ENCODE results near the gene CLTB. TPM values are rescaled to one million over a fixed set of nuclear protein-coding genes. Genes with fewer than 3 reads are reported as not detected.

CLTB gene
- total and polyA plus RNA-seq, 2 of the 13 experiments (the other 11 are each of a cell fraction or from before 2014, with no cell fraction given) = 23.3 to 33.8 TPM

DNA sequence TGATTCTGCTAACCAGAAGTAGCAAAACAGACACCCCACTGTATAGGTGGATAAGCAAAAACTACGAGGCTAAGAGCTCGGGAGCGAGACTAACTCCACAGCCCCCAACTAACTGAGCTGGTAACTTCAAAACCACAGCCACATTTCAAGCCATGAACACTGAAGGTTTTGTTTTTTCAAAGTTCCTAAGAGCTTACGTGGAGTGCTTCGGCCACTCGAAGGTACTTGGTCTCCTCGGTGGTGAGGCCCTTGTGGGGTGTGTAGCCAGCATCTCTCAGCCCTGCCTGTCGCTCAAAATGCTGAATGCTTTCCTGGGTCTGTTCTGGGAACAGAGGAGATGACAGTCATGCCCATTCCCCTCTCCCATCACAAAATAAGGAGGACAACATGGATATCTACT, 65.9 kb downstream of the CLTB start:
- Histone ChIP-seq H3K4me3 (replicated peaks in 1 of 3; ENCODE audit: insufficient read depth in 1 of 3, low read depth in 2 of 3, low read length in 3 of 3) (no peak overlapping the region), H3K27ac (ENCODE audit: extremely low read length, insufficient read depth, low read length) (no peak overlapping the region), H3K9ac (ENCODE audit: insufficient read depth, low read depth, low read length) (no peak overlapping the region), H3K79me2 (ENCODE audit: insufficient read depth, low read length) (peaks cover 18% of the 10 kb centered on the region), H3K4me2 (ENCODE audit: low read depth, low read length) (no peak overlapping the region), H3K27me3 (ENCODE audit: control insufficient read depth in 1 of 2, insufficient read depth in 2 of 2, low read length in 2 of 2) (no peaks in the 10 kb centered on the region), H2AFZ (ENCODE audit: low read length) (no peak overlapping the region), H4K20me1 (ENCODE audit: insufficient read depth, low read length) (peaks cover 5% of the 10 kb centered on the region), H3K36me3 (replicated peaks in 1 of 2; ENCODE audit: control insufficient read depth in 1 of 2, insufficient read depth in 2 of 2, low read length in 2 of 2) (peaks cover 45 to 85% of the 10 kb centered on the region in 2 experiments), H3K4me1 (ENCODE audit: insufficient read depth, low read length) (peaks cover 11% of the 10 kb centered on the region), H3K9me3 (ENCODE audit: low read length) (no peaks in the 10 kb centered on the region)
- TF ChIP-seq, protein P1, sequence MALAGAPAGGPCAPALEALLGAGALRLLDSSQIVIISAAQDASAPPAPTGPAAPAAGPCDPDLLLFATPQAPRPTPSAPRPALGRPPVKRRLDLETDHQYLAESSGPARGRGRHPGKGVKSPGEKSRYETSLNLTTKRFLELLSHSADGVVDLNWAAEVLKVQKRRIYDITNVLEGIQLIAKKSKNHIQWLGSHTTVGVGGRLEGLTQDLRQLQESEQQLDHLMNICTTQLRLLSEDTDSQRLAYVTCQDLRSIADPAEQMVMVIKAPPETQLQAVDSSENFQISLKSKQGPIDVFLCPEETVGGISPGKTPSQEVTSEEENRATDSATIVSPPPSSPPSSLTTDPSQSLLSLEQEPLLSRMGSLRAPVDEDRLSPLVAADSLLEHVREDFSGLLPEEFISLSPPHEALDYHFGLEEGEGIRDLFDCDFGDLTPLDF (CRISPR knock-in tag; IDR thresholded peaks at IDR 0.05) = no peak
- TF ChIP-seq, protein P2, sequence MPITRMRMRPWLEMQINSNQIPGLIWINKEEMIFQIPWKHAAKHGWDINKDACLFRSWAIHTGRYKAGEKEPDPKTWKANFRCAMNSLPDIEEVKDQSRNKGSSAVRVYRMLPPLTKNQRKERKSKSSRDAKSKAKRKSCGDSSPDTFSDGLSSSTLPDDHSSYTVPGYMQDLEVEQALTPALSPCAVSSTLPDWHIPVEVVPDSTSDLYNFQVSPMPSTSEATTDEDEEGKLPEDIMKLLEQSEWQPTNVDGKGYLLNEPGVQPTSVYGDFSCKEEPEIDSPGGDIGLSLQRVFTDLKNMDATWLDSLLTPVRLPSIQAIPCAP (CRISPR knock-in tag; IDR thresholded peaks at IDR 0.05; ENCODE audit: low read depth) = no peak
- TF ChIP-seq CBFB (CRISPR knock-in tag; IDR thresholded peaks at IDR 0.05) (no peak), KLF12 (CRISPR knock-in tag; IDR thresholded peaks at IDR 0.05; ENCODE audit: borderline replicate concordance) (no peak), MED8 (CRISPR knock-in tag; IDR thresholded peaks at IDR 0.05; ENCODE audit: insufficient replicate concordance) (no peak), MAF1 (CRISPR knock-in tag; IDR thresholded peaks at IDR 0.05; ENCODE audit: borderline replicate concordance) (no peak)
- TF ChIP-seq, protein P3, sequence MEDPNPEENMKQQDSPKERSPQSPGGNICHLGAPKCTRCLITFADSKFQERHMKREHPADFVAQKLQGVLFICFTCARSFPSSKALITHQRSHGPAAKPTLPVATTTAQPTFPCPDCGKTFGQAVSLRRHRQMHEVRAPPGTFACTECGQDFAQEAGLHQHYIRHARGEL (CRISPR knock-in tag; IDR thresholded peaks at IDR 0.05) = no peak
- TF ChIP-seq, protein P4, sequence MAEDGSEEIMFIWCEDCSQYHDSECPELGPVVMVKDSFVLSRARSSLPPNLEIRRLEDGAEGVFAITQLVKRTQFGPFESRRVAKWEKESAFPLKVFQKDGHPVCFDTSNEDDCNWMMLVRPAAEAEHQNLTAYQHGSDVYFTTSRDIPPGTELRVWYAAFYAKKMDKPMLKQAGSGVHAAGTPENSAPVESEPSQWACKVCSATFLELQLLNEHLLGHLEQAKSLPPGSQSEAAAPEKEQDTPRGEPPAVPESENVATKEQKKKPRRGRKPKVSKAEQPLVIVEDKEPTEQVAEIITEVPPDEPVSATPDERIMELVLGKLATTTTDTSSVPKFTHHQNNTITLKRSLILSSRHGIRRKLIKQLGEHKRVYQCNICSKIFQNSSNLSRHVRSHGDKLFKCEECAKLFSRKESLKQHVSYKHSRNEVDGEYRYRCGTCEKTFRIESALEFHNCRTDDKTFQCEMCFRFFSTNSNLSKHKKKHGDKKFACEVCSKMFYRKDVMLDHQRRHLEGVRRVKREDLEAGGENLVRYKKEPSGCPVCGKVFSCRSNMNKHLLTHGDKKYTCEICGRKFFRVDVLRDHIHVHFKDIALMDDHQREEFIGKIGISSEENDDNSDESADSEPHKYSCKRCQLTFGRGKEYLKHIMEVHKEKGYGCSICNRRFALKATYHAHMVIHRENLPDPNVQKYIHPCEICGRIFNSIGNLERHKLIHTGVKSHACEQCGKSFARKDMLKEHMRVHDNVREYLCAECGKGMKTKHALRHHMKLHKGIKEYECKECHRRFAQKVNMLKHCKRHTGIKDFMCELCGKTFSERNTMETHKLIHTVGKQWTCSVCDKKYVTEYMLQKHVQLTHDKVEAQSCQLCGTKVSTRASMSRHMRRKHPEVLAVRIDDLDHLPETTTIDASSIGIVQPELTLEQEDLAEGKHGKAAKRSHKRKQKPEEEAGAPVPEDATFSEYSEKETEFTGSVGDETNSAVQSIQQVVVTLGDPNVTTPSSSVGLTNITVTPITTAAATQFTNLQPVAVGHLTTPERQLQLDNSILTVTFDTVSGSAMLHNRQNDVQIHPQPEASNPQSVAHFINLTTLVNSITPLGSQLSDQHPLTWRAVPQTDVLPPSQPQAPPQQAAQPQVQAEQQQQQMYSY (CRISPR knock-in tag; IDR thresholded peaks at IDR 0.05) = no peak
- TF ChIP-seq, protein P5, sequence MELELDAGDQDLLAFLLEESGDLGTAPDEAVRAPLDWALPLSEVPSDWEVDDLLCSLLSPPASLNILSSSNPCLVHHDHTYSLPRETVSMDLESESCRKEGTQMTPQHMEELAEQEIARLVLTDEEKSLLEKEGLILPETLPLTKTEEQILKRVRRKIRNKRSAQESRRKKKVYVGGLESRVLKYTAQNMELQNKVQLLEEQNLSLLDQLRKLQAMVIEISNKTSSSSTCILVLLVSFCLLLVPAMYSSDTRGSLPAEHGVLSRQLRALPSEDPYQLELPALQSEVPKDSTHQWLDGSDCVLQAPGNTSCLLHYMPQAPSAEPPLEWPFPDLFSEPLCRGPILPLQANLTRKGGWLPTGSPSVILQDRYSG (CRISPR knock-in tag; IDR thresholded peaks at IDR 0.05) = no peak
- FAIRE-seq (no peak), DNase-seq (ENCODE audit: low spot score) (no peak), ATAC-seq (no peak)
- in situ Hi-C loops (cut with HindIII; ENCODE audit: extremely low pct_ligation_motif_present, low pct_unique_long_range_greater_than_20kb) = no loop called here
- ChIA-PET POLR2A (interaction anchor here (3.3 kb wide), 1 partner anchor 11 kb away, joined by 16 read pairs; the partner anchor contains the start of gene KIAA1191), CTCF (ENCODE audit: low intra/inter-chr PET ratio, low total read pairs) (no interaction called here)
- intact Hi-C loops (cut with micrococcal nuclease; ENCODE audit: unreplicated experiment) = no loop called here
- no TSS peak for BruUV-seq (replicated peaks)
- WGBS (ENCODE audit: low lambda C conversion rate) = 98% methylated on average over 8 of the region's 8 CpGs

Data from HepG2 (cell line).